GM21825 (cell line): ENCODE results near the gene HESX1.

Experiments used
- ATAC-seq: cut with Tn5 transposase; IDR thresholded peaks from one replicate; pipeline ENCODE4 v1.9.1; 2021; ENCODE audit warnings: mild to moderate bottlenecking, moderate library complexity; ENCODE audit not compliant: unreplicated experiment

Gene HESX1

GRCh38 chr3:57150113-57150581, 49.6 kb downstream of the HESX1 start:
- no peak for ATAC-seq
